ENCODE measurements around the gene NKAIN2. TPM values are rescaled to one million over a fixed set of nuclear protein-coding genes. Genes with fewer than 3 reads are reported as not detected.

NKAIN2 gene
- total and polyA plus RNA-seq, 9 of the 15 experiments (the other 6 are each of a cell fraction or from before 2014, with no cell fraction given) = not detected

- TF ChIP-seq ZBTB40 (IDR thresholded peaks at IDR 0.05) (no peak), ZBTB40 (CRISPR knock-in tag; IDR thresholded peaks at IDR 0.05) (no peak)
Observed at GRCh38 chr6:123812621-123813020, 9.0 kb downstream of the NKAIN2 start (continued).

DNA sequence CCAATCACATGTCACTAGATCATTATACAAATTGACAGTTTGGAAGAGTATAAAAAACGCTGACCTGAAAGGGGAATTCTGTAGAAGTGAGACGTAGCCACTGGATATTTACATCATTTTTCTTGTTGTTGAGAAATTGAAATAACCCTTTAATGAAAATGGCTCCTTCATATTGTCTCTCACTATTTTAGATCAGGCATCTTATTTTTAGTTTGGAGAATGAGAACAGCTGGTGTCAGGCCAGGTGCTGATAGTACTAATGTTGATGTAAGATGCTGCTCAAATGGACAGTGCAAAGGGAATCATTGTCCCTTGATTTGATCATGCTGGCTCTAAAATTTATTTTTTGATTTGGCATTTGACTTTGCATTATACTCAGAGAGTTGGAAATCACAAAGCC, 17.4 kb downstream of the NKAIN2 start:
- no peaks in the 10 kb centered on the region for H3K9me1 ChIP-seq (ENCODE audit: control insufficient read depth, insufficient read depth, low read length)
- H2AFZ ChIP-seq (ENCODE audit: low read depth, low read length) = no peak overlapping the region
- FAIRE-seq (no peak), ATAC-seq (no peak), DNase-seq (ENCODE audit: extremely low read depth in 1 of 4, low spot score in 3 of 4) (no peak)
- CTCF ChIA-PET (ENCODE audit: low intra/inter-chr PET ratio) = no interaction called here
- no peak overlapping the region for H3K27ac ChIP-seq (ENCODE audit: extremely low read depth, low read depth, low read length)
- no peak overlapping the region for H3K4me3 ChIP-seq
- POLR2A ChIA-PET = no interaction called here
- no peaks in the 10 kb centered on the region for H3K79me2 ChIP-seq (ENCODE audit: control insufficient read depth, insufficient read depth, low read length)
- no peaks in the 10 kb centered on the region for H3K9me3 ChIP-seq (replicated peaks; ENCODE audit: control insufficient read depth, insufficient read depth, low read depth, low read length)
- no peak overlapping the region for H3K9ac ChIP-seq (ENCODE audit: insufficient read depth in 1 of 2, low read depth in 2 of 2, low read length in 2 of 2)
- no peaks in the 10 kb centered on the region for H3K27me3 ChIP-seq (ENCODE audit: control insufficient read depth in 2 of 2, insufficient read depth in 2 of 2, low read length in 2 of 2)
- BruUV-seq (replicated peaks) = no TSS peak
- intact Hi-C loops (cut with micrococcal nuclease) = no loop called here
- H4K20me1 ChIP-seq (replicated peaks; ENCODE audit: control insufficient read depth, insufficient read depth, low read length) = no peaks in the 10 kb centered on the region
- H3K4me1 ChIP-seq (replicated peaks in 1 of 2; ENCODE audit: control insufficient read depth in 2 of 2, insufficient read depth in 2 of 2, low read length in 2 of 2) = no peaks in the 10 kb centered on the region
- in situ Hi-C loops (cut with MboI) = no loop called here
- 0% methylated on average over 2 of the region's 2 CpGs for WGBS (ENCODE audit: insufficient coverage, low coverage, missing lambda C conversion rate)
- H3K4me2 ChIP-seq (ENCODE audit: insufficient read depth, low read length) = no peak overlapping the region
- no peaks in the 10 kb centered on the region for H3K36me3 ChIP-seq (ENCODE audit: control insufficient read depth, insufficient read depth, low read length)
- TF ChIP-seq, protein P1, sequence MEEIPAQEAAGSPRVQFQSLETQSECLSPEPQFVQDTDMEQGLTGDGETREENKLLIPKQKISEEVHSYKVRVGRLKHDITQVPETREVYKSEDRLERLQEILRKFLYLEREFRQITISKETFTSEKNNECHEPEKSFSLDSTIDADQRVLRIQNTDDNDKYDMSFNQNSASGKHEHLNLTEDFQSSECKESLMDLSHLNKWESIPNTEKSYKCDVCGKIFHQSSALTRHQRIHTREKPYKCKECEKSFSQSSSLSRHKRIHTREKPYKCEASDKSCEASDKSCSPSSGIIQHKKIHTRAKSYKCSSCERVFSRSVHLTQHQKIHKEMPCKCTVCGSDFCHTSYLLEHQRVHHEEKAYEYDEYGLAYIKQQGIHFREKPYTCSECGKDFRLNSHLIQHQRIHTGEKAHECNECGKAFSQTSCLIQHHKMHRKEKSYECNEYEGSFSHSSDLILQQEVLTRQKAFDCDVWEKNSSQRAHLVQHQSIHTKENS (CRISPR knock-in tag; IDR thresholded peaks at IDR 0.05) = no peak
- TF ChIP-seq, protein P2, sequence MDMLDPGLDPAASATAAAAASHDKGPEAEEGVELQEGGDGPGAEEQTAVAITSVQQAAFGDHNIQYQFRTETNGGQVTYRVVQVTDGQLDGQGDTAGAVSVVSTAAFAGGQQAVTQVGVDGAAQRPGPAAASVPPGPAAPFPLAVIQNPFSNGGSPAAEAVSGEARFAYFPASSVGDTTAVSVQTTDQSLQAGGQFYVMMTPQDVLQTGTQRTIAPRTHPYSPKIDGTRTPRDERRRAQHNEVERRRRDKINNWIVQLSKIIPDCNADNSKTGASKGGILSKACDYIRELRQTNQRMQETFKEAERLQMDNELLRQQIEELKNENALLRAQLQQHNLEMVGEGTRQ (CRISPR knock-in tag; IDR thresholded peaks at IDR 0.05) = no peak
- TF ChIP-seq SUPT5H (IDR thresholded peaks at IDR 0.05) (no peak), STAT5B (CRISPR knock-in tag; IDR thresholded peaks at IDR 0.05) (no peak)
